GM21360 (cell line): ENCODE measurements around the gene DIPK1B.

Experiments
- ATAC-seq: cut with Tn5 transposase; IDR thresholded peaks from one replicate; pipeline ENCODE4 v1.9.1; 2021; ENCODE audit warnings: mild to moderate bottlenecking, moderate library complexity; ENCODE audit not compliant: unreplicated experiment

DIPK1B gene

DNA sequence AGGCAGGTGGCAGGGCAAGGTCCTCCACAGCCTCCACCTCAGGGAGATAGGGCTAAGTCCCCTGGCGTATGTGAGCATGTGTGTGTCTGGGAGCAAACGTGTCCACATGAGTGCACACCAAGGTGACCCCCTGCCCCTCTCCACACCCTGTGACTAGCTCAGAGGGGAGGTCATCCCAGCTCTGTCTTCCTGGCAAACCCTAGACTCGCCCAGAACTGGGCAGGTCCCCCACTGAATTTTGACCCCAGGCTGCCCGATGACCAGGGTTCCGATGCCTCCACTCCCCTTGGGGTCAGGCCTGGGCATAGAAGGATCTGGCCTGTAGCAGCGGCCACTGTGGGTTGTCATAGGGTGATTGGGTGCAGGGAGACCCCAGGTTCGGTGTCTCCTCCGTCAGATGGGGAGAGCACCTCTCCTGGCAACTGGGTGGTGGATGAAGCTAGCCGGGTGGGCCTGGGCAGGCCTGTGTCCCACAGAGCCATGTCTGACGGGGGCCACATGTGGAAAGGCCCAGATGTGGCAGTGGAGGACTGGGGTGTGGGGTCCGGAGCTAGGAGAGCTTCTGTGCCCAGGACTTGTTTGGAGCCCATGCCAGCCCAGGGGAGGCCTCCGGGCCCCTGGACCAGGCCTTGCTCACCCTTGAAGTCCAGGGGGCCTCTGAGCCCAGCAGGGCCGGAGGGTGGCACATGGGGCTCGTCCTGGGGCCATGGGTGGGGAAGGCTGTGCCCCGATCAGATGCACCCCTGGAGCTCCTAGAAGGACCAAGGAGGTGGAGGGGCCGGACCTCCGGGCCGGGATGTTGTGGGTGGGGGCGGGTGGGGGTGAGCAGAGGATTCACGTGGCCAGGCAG lies 6.2 kb downstream of the DIPK1B start:
- no peak for ATAC-seq

DNA sequence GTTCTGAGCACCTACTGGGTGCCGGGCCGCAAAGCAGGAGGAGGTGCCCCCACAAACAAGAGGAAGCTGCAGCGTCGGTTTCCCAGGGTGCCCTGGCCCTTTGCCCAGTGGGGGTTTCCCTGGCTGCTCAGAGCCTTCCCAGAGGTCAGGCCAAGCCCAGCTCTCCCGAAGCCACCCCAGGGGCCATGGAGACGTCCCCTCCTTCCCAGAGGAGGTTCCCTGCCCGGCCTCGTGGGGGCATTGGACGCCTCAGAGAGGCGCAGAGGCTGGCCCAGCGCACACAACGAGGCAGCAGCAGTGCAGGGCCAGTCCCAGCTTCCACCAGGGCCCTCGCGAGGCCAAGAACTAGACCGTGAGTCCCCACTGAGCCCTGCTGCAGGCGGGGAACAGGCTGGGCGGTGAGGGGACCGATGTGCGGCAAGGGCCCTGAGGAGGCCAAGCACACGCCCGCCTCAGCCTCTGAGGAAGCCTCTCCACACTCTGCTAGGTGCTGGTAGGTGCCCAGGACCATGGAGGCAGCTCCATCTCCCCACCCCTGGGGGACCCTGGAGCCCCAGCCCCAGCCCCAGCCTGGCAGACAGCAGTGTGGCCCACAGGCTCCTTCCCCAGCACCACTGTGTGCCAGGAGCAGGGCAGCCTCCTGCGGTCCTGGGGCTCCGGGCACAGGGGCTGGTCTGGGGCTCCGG lies 7.0 kb downstream of the DIPK1B start:
- ATAC-seq = no peak

DNA sequence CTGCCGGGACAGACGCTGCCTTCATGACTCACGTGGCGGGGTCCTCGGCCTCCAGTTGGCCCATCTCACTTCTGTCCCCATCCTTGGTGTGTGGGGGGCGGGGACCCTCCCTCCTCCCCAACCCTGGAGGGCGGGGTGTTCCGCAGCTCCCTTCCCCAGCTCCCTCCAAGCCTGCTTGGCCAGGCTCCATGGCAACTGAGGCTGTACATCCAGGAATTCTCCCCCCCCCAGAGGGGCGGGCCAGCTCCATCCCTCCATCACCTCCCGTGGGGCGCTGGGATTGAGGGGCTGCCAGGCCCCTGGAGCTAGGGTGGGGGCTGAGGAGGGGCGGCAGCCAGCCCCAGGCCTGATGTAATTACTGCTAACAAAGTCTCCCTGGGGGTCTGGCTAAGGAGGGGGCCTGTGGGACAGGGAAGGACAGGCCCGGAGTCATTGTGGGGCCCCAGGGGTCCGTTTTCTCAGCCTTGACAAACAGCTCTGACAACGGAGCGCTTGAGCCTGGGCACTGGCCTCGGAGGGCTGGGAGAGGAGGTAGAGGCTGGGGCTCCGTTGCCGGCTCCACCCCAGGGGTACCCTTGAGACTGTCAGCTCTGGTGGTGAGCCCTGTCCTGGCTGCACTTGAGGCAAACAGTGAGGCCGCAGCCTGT lies 8.0 kb downstream of the DIPK1B start:
- ATAC-seq = no peak

DNA sequence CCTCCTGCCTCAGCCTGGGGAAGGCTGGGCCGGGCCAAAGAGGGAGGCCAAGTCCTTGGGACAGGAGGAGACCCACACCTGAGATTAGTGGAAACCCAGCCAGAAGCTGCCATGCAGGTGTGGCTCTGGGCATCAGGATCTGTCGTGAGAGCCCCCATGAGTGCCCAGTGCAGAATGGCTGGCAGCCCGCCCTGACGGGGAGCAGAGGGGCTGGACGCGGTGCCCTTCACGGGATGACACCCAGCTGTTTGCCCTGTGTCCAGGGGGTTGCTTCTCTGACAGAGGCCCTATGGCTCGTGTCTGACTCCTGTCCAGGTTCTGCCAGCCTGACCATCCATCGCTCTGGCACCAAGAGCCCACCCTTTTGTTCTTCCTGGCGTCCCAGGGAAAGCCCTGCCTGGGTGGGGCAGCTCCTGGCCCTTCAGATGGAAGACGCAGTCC lies 8.5 kb downstream of the DIPK1B start:
- no peak for ATAC-seq

DNA sequence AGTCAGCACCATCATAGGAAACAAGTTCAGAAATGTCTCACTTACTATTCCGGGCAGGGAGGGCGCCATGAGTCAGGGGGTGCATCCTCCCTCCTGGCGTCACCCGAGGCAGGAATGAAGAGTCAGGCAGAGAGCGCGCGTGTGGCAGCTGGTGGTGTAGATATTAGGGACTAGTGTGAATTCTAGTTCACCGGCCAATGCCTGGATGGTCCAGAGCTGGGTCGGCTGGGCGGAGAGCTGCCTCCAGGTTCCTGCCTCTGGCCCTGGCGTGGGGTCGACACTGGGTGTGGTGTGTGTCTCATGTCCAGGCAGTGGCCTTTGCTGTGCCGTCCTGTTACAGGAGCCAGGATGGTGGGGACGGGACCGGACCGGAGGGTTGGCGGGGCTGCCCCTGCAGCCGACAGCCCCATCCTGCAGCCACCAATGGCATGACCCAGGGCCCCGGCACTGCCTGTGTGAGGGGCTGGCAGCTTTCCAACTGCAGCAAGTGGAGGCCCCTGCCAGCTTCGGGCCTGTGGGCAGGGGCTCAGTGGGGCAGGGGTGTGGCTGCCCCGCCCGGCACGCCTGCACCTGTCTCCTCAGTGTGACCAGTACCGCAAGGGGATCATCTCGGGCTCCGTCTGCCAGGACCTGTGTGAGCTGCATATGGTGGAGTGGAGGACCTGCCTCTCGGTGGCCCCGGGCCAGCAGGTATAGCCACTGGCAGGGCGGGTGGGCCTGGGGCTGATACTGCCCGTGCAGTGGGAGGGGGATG lies 9.1 kb downstream of the DIPK1B start:
- ATAC-seq = no peak

DNA sequence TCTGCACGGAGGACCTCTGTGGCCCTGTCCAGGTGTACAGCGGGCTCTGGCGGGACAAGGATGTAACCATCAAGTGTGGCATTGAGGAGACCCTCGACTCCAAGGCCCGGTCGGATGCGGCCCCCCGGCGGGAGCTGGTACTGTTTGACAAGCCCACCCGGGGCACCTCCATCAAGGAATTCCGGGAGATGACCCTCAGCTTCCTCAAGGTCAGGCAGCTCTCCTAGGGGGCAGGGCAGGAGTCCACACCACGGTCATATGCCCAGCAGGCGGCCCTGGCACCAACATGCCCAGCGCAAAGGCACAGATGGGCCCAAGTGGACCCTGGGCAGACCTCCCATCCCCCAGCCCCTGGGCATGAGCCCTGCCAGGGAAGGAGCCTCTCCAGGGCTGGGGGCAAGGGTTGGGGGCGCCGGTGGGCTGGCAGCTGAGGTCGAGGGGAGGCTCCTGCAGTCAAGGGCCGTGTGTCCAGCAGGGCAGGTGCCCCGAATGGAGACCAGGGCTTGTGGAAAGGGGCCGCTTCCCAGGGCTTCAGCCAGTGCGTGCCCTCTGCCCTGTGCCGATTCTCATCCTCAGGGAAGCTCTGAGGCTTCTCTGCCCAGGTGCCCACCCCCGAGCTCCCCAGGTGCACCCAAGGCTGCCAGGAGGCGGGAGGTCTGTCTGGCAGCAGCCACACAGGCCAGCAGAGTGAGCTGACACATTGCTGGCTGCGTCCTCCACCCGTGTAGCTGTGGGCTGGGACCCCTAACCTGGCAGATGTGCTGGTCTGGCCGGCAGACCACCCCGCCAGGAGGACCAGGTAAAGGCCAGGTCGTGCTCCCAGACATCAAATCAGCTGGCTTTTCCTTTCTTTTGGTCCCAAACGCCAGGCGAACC lies 10.0 kb downstream of the DIPK1B start:
- ATAC-seq = no peak

DNA sequence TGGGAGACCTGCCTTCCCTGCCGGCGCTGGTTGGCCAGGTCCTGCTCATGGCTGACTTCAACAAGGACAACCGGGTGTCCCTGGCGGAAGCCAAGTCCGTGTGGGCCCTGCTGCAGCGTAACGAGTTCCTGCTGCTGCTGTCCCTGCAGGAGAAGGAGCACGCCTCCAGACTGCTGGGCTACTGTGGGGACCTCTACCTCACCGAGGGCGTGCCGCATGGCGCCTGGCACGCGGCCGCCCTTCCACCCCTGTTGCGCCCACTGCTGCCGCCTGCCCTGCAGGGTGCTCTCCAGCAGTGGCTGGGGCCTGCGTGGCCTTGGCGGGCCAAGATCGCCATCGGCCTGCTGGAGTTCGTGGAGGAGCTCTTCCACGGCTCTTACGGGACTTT lies 10.6 kb downstream of the DIPK1B start:
- ATAC-seq = no peak

DNA sequence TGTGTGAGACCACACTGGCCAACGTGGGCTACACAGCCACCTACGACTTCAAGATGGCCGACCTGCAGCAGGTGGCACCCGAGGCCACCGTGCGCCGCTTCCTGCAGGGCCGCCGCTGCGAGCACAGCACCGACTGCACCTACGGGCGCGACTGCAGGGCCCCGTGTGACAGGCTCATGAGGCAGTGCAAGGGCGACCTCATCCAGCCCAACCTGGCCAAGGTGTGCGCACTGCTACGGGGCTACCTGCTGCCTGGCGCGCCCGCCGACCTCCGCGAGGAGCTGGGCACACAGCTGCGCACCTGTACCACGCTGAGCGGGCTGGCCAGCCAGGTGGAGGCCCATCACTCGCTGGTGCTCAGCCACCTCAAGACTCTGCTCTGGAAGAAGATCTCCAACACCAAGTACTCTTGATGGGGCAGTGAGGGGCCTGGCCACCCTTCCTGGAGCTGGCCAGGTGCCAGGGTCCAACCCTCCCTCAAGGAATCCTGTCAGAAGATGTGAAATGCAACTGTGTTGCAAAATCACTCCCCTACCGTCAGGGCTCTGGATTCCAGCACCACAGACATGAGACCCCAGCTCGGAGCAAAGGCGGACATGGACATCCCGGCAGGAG lies 11.1 kb downstream of the DIPK1B start:
- no peak for ATAC-seq

DNA sequence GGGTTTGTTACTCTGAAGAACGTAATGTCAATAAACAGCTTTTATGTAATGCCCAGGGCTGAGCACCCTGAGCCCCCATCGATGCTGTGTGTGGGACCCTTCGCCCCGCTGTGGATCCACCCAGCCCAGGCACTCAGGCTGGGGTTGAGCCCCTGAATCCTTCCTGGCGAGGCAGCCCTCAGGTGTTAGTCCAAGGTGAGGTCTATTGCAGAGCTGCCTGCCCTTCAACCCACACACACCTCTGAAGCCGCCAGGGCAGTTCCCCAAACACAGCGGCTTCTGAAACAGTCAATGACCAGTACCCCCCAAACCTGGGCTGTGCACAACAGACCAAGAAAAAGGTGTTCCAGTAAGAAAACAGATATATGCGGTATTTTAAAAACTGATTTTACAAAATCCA lies 11.6 kb downstream of the DIPK1B start:
- ATAC-seq = no peak

DNA sequence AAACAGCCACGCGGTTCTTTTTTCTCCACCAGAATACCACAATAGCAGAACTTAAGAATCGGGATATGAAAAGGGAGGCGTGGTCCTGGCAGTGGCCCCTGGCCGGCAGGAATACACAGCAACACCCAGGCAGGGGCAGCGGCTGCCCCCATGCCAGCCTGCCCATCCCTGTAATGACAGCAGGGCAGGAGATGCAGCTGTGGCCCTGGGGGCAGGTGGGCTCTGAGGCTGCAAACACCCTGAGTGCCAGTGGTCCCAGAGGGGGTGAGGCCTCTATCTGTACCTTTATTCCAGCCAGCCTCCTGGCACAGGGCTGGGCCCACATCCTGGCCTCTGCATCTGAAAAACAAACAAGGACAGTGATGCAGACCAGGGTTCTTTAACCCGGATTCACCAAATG lies 12.4 kb downstream of the DIPK1B start:
- no peak for ATAC-seq

DNA sequence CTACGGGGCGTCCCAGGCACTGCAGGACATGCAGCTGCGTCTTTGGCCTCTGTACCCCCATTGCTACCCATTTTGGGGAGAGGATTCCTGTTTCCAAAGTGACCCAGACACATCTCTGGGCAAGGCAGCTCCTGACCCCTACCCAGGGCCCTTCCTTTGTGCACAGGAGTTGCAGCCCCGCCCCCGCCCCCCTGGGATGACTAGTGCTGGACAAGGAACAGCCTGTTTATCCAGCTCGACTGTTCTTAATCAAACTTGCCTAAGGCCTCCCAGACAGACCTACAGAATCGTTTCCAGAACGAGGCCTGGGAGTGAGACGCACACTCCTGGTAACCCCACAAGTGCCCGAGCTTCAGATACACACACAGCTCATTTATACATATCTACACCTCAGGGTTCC lies 13.2 kb downstream of the DIPK1B start:
- no peak for ATAC-seq

DNA sequence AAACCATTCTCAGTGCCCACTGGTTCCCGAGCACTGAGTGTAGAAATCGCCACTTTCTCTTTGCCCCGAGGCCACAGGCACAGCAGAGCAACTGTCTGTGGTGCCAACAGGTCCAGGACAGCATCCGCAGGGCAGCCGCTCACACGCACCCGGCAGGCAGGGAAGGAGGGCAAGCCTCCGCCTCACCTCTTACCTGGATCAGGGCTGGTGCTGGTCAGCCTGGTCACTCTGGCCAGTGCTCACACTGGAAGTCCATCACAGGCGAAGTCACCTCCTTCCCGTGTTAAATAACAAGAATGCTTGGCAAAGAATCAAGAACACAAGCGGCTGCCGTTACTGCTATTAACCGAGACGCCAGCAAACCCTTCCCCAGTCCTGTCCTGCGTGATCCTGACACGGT lies 13.7 kb downstream of the DIPK1B start:
- no peak for ATAC-seq

DNA sequence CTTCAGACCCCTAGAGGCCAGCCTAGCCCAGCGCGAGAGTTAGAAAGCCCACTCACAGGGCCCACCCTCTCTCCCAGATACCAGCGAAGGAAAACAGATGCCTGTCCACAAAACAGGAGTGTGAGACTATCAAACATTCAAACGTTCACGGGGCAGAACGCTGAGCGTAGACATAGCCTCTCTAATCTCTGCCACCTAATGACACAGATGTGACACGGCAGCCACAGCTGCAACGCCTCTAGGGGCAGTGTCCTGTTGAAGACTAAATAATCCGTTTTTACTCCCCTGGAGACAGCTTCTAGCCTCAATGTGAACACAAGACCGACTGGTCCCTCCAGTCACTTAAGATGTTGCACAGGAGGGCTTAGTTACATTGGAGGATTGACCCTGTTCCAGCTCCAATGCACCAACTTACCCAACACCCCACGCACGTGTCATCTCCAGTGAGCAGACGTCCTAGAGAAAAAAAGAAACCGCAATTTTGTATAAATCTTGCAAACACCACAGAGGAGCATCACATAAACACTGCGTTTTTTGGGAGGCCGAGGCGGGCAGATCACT lies 14.3 kb downstream of the DIPK1B start:
- no peak for ATAC-seq

DNA sequence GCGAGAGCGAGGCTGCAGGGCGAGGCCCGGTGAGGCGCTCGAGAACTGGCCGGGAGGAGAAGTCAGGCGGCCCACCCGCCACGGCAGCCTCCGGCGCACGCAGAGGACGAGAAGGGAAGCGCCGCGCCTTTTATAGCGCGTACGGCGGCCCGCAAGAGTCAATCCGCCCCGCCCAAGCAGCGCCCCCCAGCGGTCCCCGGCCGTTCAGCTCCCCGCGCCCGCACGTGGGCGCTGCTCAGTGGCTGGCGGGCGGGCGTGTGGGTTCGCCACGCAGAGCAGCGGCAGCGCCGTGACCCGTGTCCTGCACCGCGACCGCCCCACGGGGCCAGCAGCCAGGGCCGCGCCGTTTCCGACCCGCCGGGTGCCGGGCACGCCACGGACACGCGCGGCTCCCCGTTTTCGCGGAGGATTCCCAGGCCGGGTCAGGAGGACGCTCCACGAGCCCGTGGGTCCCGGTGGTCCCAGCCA lies 15.7 kb downstream of the DIPK1B start:
- ATAC-seq = peak; percentile 66

DNA sequence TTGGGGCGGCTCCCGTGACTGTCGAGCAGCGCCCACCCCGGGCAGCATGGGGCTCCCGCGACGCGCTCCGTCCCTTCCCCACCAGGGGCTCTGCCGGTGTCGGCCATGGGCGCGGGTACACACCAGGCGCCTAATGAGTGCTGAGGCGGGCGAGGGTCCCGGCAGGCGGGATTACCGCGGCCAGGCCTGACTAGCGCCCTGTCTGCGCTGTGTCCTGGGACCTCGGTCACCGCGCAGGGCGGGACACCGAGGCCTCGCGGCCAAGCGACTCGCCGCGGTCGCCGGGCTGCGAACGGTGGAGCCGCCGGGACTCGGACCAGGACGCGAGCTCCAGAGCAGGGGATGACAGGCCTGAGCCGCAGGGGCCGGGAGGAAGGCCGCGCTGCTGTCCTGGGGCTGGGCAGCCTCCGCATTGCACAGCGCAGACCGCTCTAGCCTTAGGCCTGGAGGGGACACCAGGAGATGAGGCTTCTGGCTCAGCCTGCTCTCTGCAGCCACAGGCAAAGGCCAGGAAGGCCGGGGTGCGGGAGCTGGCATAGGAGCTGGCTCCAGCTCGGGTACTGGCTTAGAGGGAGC lies 16.3 kb downstream of the DIPK1B start:
- peak; percentile 20 for ATAC-seq

DNA sequence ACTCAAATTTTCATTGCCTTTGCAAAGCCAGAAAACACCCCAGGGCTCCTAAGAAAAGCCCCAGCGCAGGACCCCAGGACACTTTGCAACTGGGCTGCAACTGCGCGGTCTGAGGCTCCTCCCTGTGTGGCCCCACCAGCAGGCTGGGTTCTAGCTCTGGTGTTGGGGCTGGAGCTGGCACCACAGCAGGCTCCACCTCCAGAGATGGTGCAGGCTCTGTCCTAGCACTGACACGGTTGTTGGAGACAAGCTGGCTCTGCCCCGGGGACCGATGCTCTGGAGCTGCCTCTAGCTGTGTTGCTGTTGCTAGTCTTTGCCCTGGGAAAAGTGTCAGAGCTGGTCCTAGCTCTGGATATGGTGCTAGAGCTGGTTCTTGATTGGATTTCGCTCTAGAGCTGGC lies 16.8 kb downstream of the DIPK1B start:
- no peak for ATAC-seq

DNA sequence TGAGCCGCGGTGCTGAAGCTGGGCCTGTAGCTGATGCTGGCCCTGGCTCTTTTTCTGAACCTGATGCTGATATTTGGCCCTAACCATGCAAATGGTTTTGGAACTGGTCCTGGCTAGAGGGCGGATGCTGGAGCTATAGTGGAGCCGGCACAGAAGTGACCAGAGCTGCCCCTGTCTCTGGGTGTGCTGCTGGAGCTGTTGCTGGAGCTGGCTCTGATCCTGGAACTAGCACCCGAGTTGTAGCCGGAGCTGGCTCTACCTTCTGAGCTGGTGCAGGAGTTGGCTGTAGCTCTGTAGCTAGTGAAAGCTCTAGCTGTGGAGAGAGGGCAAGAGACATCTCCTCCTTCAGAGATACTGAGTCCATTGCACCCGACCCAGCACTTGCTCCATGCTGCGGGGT lies 17.6 kb downstream of the DIPK1B start:
- ATAC-seq = no peak

DNA sequence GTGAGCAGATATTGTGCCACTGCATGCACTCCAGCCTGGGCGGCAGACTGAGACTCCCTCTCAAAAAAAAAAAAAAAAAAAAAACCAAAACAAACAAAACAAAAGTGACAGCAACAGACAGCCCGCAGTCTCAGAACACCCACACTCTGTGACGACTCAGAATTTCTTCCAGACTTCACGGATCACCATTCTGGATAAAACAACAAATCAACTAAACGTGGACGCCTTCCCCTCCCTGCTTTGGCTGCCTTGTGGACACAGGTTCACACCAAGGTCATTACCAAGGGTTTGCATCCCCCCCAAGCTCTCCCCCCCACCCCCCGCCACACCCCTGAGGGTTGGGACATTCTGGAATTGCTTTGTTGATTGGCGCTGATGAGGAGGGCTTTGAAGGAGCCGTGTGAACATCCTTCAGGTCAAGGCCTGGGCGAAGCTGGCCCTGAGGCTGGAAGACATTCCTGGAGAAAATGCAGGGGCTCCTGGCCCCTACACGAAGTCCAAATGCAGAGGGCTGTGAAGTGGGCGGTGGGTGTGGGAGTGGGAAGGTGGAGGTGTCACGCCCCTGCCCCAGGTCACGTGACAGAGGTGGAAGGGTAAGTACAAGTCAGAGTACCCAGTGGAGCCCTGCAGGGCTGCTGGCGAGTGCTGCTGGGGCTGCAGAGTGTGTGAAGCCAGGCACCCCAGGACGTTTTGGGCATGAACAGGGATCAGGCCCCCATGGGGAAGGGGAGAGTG lies 20.2 kb downstream of the DIPK1B start:
- no peak for ATAC-seq
